Sigmoid colon (tissue), 7 donors: Measurements from ENCODE around the gene MAPK8IP3. TPM values are rescaled to one million over a fixed set of nuclear protein-coding genes. Genes with fewer than 3 reads are reported as not detected.

ENCODE experiments used
- DNase-seq: peaks from one replicate; pipeline ENCODE4 v3.0.0-alpha.2; 2019
- H3K27ac ChIP-seq, 4 donors: fragments of 200-600 bp; sonication (generic); one replicate each; pipeline ENCODE4 v1.5.1; 2016 to 2019; ENCODE audit warnings: mild to moderate bottlenecking in 1 of 4
- H3K27me3 ChIP-seq, 3 donors: fragments of 200-600 bp; sonication (generic); one replicate each; pipeline ENCODE4 v1.5.1; 2019; ENCODE audit warnings: mild to moderate bottlenecking in 1 of 3
- H3K36me3 ChIP-seq, 4 donors: fragments of 200-600 bp; sonication (generic); one replicate each; pipeline ENCODE4 v1.5.1; 2016 to 2019
- H3K4me1 ChIP-seq, 4 donors: fragments of 200-600 bp; sonication (generic); one replicate each; pipeline ENCODE4 v1.5.1; 2017 to 2019
- H3K4me3 ChIP-seq, 4 donors: fragments of 200-600 bp; sonication (generic); one replicate each; pipeline ENCODE4 v1.5.1; 2017 to 2019; ENCODE audit warnings: mild to moderate bottlenecking in 2 of 4, moderate library complexity in 1 of 4
- H3K9me3 ChIP-seq, 4 donors: fragments of 200-600 bp in 3 of 4; sonication (generic) in 3 of 4; one replicate each; pipeline versions ENCODE4 v1.5.1 to v1.6.1; 2013 to 2019
- CTCF ChIP-seq, 4 experiments: fragments of 450-650 bp in 3 of 4; fragments of 200-600 bp in 1 of 4; IDR thresholded peaks; one replicate each; pipeline ENCODE4 v1.5.1; 2016 to 2019; ENCODE audit warnings: antibody characterized with exemption in 4 of 4, mild to moderate bottlenecking in 3 of 4, moderate library complexity in 2 of 4
- EP300 ChIP-seq, 4 donors: sonication (generic); formaldehyde crosslinking; IDR thresholded peaks; one replicate each; pipeline ENCODE4 v1.6.1; 2017; ENCODE audit warnings: antibody characterized with exemption in 4 of 4
- POLR2A ChIP-seq, 2 donors: fragments of 450-650 bp; IDR thresholded peaks; one replicate each; pipeline ENCODE4 v1.6.1; 2016; ENCODE audit warnings: antibody characterized with exemption in 2 of 2, mild to moderate bottlenecking in 2 of 2, moderate library complexity in 2 of 2
- POLR2AphosphoS5 ChIP-seq, 4 donors: sonication (generic); formaldehyde crosslinking; IDR thresholded peaks; one replicate each; pipeline ENCODE4 v1.6.1; 2017; ENCODE audit warnings: antibody characterized with exemption in 4 of 4
- WGBS, 2 donors: extraction: QIAGEN DNeasy Blood & Tissue Kit; methylation state at CpG; one replicate each; pipeline ENCODE4 v1.1.7; 2013; 5-methylcytosine and 5-hydroxymethylcytosine counted together
- intact Hi-C: fragments of 100-400 bp; cut with DNase I; formaldehyde crosslinking; loops from one replicate; pipeline ENCODE4 v1.15.1; 2023
- polyA plus RNA-seq, 3 donors: library from polyadenylated mRNA; stranded (reverse); fragments of 200-250 nt; gene quantifications; one replicate each; pipeline ENCODE4 v1.2.3, GENCODE V29; 2013
- total RNA-seq, 4 donors: library from RNA; depleted of rRNA; stranded (reverse); fragments of >200 nt; gene quantifications; one replicate each; pipeline ENCODE4 v1.1.0, GENCODE V29; 2016
- donor health status: healthy with polysubstance abuse.
- donor health status: Bipolar disorder and iron deficiency.
- donor health status: healthy.

MAPK8IP3 gene
- total and polyA plus RNA-seq, 7 donors: 3.6 to 80.9 (median 22.4) TPM

- TF ChIP-seq EP300 (IDR thresholded peaks at IDR 0.05): no peak
- Histone ChIP-seq H3K9me3 (no peaks in the 10 kb centered on the region), H3K27me3 (no peaks in the 10 kb centered on the region), H3K4me1 (peaks cover 0 to 30% (median 27%) of the 10 kb centered on the region in 4 donors), H3K36me3 (peaks cover 3 to 22% (median 9%) of the 10 kb centered on the region in 4 donors), H3K4me3 (no peak overlapping the region), H3K27ac (peak overlapping the region; percentile 63 to 75 (median 71))
- DNase-seq: no peak
- 90 to 94% methylated on average over 9 of the region's 9 CpGs for WGBS, 2 donors
- intact Hi-C loops: no loop called here
Observed at GRCh38 chr16:1721372-1721771, 15.4 kb downstream of the MAPK8IP3 start.

- DNase-seq: no peak
- Histone ChIP-seq H3K36me3 (peaks cover 3 to 43% (median 21%) of the 10 kb centered on the region in 4 donors), H3K27me3 (no peaks in the 10 kb centered on the region), H3K27ac (peak overlapping the region in 3 of 4 donors; percentile 27 to 73 (median 63)), H3K4me1 (peaks cover 0 to 30% (median 27%) of the 10 kb centered on the region in 4 donors), H3K9me3 (no peaks in the 10 kb centered on the region), H3K4me3 (no peak overlapping the region)
- intact Hi-C loops: no loop called here
- no peak for TF ChIP-seq POLR2AphosphoS5 (IDR thresholded peaks at IDR 0.05)
- no peak for TF ChIP-seq EP300 (IDR thresholded peaks at IDR 0.05)
- peak in 3 of 4 experiments; percentile 59 to 78 (median 60) for TF ChIP-seq CTCF (IDR thresholded peaks at IDR 0.05)
- TF ChIP-seq POLR2A (IDR thresholded peaks at IDR 0.05): no peak
- WGBS, 2 donors: 44 to 58% methylated on average over 6 of the region's 6 CpGs
Observed at GRCh38 chr16:1723450-1724147, 17.6 kb downstream of the MAPK8IP3 start.

- no peak overlapping the region for H3K4me3 ChIP-seq
- 92 to 97% methylated on average over 12 of the region's 12 CpGs for WGBS, 2 donors
Observed at GRCh38 chr16:1724491-1724890, 18.5 kb downstream of the MAPK8IP3 start.

GRCh38 chr16:1726661-1727502 lies 20.9 kb downstream of the MAPK8IP3 start:
- intact Hi-C loops: no loop called here
- Histone ChIP-seq H3K9me3 (no peaks in the 10 kb centered on the region), H3K4me1 (peaks cover 0 to 25% (median 21%) of the 10 kb centered on the region in 4 donors), H3K4me3 (no peak overlapping the region), H3K27me3 (no peaks in the 10 kb centered on the region), H3K36me3 (peaks cover 13 to 63% (median 37%) of the 10 kb centered on the region in 4 donors), H3K27ac (no peak overlapping the region)
- DNase-seq: no peak
- 96% methylated on average over 32 of the region's 32 CpGs for WGBS, 2 donors
- TF ChIP-seq POLR2AphosphoS5 (IDR thresholded peaks at IDR 0.05) (no peak), EP300 (IDR thresholded peaks at IDR 0.05) (no peak), CTCF (IDR thresholded peaks at IDR 0.05) (no peak), POLR2A (IDR thresholded peaks at IDR 0.05) (no peak)

More at GRCh38 chr16:1724491-1724890, 18.5 kb downstream of the MAPK8IP3 start:
- TF ChIP-seq EP300 (IDR thresholded peaks at IDR 0.05): no peak
- no peak for TF ChIP-seq POLR2A (IDR thresholded peaks at IDR 0.05)
- no peak for TF ChIP-seq POLR2AphosphoS5 (IDR thresholded peaks at IDR 0.05)
- TF ChIP-seq CTCF (IDR thresholded peaks at IDR 0.05): no peak
- intact Hi-C loops: no loop called here
- H3K27me3 ChIP-seq: no peaks in the 10 kb centered on the region
- H3K9me3 ChIP-seq: no peaks in the 10 kb centered on the region
- peaks cover 0 to 30% (median 27%) of the 10 kb centered on the region in 4 donors for H3K4me1 ChIP-seq
- no peak overlapping the region for H3K27ac ChIP-seq
- peaks cover 11 to 52% (median 30%) of the 10 kb centered on the region in 4 donors for H3K36me3 ChIP-seq
- DNase-seq: peak; percentile 61
